GM19468 (cell line): ENCODE measurements around the gene CALHM6.

Experiments
- ATAC-seq: cut with Tn5 transposase; IDR thresholded peaks from one replicate; pipeline ENCODE4 v1.9.1; 2021; ENCODE audit warnings: mild to moderate bottlenecking, moderate library complexity, moderate number of reproducible peaks; ENCODE audit not compliant: unreplicated experiment; ENCODE audit errors: extremely low read depth

The CALHM6 gene

DNA sequence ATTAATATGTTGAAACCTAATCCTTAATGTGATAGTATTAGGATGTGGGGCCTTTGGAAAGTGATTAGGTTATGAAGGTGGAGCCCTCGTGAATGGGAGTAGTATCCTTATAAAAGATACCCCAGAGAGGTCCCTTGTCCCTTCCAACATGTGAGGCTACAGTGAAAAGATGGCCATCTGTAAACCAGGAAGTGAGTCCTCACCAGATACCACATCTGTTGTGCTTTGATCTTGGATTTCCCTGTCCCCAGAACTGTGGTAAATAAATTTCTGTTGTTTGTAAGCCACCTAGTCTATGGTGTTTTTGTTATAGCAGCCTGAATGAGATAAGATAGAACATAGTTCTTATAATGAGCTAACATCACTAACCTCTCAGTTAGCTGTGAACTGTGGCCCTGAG is 16.6 kb upstream of the CALHM6 start:
- ATAC-seq, result no peak

DNA sequence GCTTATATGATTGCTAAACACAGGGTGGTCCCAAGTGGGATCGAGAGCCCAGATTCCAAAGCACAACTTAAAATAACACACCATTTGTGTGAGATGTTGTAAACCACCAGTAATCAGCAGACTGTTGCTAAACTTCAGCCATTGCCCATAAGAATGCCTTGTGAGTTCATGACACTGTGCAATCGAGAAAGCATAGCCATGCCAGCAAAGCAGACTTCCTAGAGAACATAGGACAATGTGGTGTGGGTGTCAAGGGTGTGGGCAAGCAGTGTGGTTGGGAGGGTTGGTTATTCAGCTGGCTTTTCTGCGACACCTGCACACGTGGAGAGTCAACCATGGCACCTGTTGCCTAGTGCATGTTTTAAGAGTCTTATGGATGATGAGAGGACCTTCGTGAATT is 16.1 kb upstream of the CALHM6 start:
- ATAC-seq, result no peak

- no peak for ATAC-seq
Observed at GRCh38 chr6:116446399-116446798, 14.8 kb upstream of the CALHM6 start.

GRCh38 chr6:116447052-116447451 is 14.1 kb upstream of the CALHM6 start:
- ATAC-seq, result no peak

DNA sequence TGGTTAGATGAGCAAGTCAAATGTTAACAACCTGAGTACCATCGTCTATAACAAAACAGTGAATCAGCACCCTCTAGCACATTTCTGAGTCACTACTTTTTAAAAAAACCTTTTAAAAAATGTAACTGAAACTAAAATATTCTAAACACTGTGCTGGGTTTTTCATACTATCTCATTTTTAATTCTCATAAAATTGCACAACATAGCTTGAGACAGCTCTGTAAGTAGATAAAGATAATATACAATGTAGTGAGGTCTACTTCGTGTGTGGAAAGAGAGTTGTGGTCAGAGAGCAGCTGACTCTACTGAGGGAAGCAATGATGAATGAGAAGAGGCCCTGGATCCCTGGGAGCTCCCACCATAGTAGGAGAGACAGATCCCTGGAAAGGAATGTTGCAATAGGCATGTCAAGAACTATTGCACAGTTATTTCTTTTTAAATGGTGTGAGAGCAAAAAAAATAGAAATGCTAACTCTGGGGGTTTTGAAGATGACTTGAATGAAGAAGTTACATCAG is 13.6 kb upstream of the CALHM6 start:
- no peak for ATAC-seq

- no peak for ATAC-seq
Observed at GRCh38 chr6:116449565-116449964, 11.6 kb upstream of the CALHM6 start.

DNA sequence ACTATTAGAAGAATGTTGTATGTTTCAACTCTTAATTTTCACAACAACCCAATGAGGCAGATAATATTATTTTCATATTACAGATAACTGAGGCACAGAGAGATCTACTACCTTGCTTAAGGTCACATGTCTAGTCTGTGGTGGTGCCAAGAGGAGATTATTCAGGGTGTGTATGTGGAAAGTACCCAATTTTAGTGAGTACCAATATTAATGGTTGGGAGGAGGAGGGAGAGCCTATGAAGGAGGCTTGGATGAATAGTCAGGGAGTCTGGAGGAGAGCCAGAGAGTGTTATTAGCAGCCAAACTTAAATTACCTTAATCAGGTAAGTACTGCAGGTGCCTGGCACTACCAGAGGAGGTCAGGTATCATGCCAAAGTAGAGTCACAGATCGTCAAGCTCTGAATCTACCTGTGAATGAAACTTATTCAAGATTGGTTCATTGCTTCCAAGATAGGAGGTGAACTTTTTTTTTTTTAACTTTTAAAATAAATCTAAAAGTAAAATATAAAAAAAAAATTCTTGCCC is 10.9 kb upstream of the CALHM6 start:
- no peak for ATAC-seq

DNA sequence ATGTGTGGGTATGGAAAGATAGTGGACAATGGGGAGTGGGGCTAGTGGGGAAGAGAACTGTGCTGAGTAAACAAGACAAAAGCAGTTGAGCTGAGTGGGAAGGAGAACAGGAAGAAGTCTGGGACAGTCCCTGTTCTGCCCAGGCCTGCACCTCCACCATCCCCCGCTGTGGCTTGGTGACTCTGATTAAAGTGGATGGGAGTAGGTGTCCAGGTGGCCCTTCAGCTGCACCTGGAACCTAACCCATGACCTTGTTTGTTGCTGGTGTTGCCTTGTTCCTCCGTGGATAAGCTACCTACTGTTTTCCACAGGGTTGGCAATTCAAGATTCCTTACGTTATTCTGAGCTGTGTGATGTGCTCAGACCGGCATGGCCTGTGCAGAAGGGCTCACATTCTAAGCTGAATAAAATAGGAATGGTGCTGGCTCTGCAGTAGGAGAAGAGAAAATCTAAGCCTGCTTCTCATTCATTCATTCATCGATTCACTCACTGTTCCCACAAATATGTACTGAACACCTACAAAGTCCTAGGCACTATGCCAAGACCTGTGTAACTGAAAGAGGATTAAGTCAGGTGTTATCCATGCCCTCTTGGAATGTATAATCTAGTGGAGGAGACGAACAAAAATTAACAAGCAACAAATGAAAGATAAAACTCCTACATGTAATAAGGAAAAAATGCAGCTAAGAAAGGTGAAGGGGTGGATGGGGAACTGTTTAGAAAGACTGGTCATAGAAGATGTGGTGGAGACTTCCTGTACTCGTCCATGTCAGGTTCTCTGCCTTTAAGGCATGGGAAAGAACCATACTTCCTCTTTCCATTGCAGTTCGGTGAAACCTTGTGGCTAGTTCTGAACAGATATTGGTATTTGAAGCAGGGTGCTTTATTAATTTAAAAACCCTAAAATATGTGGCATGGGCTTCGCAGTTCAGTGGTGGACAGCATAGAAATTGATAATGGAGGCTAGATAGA is 10.1 kb upstream of the CALHM6 start:
- ATAC-seq, result peak; percentile 76

DNA sequence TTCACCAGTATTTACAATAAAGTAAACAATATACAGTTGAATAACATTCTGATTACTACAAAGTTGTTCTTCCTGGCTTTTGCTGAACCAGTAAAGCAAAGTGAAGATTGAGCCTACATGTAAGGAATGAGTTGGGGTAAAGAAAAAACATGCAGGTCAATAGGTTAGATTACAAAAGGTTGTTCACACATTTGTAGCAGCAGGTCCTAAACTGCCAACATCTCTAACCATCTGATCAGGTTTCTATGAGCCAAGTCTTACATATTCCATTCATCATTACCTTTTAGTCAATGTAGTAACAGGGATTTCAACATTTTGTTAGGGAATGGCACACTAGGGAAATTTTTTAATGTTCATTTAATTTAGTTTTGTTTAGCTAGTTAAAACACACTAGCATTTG is 9.3 kb upstream of the CALHM6 start:
- ATAC-seq, result no peak

GRCh38 chr6:116452531-116452930 is 8.6 kb upstream of the CALHM6 start:
- no peak for ATAC-seq

GRCh38 chr6:116456106-116456505 is 5.1 kb upstream of the CALHM6 start:
- ATAC-seq, result no peak

- no peak for ATAC-seq
Observed at GRCh38 chr6:116456927-116457326, 4.2 kb upstream of the CALHM6 start.

- no peak for ATAC-seq
Observed at GRCh38 chr6:116458264-116458663, 2.9 kb upstream of the CALHM6 start.

DNA sequence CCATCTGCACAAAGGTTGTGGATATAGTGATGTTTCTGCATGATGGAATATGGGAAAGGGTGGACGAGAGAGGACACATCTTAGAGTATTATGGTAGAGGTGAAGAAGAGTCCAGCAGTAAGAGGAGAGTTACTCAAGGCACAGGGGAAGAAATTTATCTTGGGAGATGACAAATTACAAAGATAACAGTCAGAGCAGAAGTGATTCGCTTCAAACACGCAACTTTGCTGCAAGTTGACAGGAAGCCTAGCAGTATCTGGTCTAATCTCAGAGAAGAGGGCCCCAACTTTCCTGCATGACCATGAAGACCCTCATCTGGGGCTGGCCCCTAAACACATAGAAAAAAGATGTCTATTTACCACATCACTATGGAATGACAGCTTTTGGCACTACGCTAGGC is 1.2 kb upstream of the CALHM6 start:
- no peak for ATAC-seq

- peak; percentile 88 for ATAC-seq
Observed at GRCh38 chr6:116461932-116462885, 1.0 kb downstream of the CALHM6 start.

- no peak for ATAC-seq
Observed at GRCh38 chr6:116463301-116463700, 2.1 kb downstream of the CALHM6 start.

DNA sequence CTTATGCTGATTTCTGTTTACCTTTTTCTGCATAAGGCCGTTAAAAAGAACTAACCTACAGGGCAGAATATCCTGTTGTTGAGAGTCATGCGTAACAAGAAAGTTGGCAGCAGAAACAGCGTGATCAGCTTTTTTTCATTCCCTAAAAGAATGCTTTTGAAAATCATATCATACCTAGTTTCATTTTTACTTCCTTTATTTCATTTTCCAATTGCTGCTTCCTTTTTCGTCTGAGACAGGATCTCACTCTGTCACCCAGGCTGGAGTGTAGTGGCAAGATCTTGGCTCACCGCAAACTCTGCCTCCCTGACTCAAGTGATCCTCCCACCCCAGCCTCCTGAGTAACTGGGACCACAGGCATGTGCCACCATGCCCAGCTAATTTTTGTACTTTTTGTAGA is 4.1 kb downstream of the CALHM6 start:
- no peak for ATAC-seq

- no peak for ATAC-seq
Observed at GRCh38 chr6:116467096-116467495, 5.9 kb downstream of the CALHM6 start.

DNA sequence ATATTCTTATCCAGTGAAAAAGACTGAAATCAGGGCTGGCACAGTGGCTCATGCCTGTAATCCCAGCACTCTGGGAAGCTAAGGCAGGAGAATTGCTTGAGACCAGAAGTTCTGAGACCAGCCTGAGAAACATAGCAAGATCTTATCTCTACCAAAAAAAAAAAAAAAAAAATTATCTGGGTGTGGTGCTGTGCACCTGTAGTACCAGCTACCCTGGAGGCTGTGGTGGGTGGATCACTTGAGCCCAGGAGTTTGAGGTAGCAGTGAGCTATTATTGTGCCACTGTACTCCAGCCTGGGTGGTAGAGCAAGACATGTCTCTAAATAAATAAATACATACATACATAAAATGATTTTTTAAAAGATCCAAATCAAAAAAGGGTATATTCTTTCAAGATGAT is 6.3 kb downstream of the CALHM6 start:
- no peak for ATAC-seq

DNA sequence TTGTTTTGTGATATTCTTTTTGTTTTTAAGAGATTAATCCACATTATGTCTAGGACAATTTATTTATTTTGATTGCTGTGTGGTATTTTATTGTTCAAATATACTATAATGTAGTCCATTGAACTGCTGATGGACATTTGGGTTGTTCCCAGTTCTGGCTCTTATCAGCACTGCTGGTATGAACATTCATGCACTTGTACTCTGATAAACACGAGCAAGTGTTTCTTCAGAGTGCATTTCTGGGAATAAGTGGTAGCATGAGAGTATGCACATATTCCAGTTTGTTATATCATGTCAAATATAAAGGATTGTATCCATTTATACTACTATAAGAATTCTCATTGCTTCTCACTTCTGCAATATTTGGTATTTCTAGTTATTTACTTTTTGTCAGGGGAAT is 7.1 kb downstream of the CALHM6 start:
- no peak for ATAC-seq
